Parathyroid adenoma (tissue), 2 donors: Measurements from ENCODE around the gene ASTN2.

Experiments used
- H2AFZ ChIP-seq: fragments of 300-600 bp; sonication (generic); one replicate; pipeline ENCODE4 v1.7.0; 2017; ENCODE audit warnings: antibody characterized with exemption, mild to moderate bottlenecking
- H3K27ac ChIP-seq: fragments of 300-600 bp; sonication (generic); one replicate; pipeline ENCODE4 v1.7.0; 2017
- H3K27me3 ChIP-seq: fragments of 300-600 bp; sonication (generic); one replicate; pipeline ENCODE4 v1.7.0; 2017; ENCODE audit warnings: low read length; ENCODE audit not compliant: control insufficient read depth, insufficient read depth
- H3K36me3 ChIP-seq: fragments of 300-600 bp; sonication (generic); one replicate; pipeline ENCODE4 v1.7.0; 2017; ENCODE audit warnings: low read length; ENCODE audit not compliant: control insufficient read depth, insufficient read depth
- H3K4me1 ChIP-seq: fragments of 300-600 bp; sonication (generic); one replicate; pipeline ENCODE4 v1.7.0; 2017; ENCODE audit warnings: control low read depth
- H3K4me2 ChIP-seq: fragments of 300-600 bp; sonication (generic); one replicate; pipeline ENCODE4 v1.7.0; 2017; ENCODE audit warnings: low read length
- H3K4me3 ChIP-seq: fragments of 300-600 bp; sonication (generic); one replicate; pipeline ENCODE4 v1.7.0; 2017; ENCODE audit warnings: low read depth, low read length
- H3K79me2 ChIP-seq: fragments of 300-600 bp; sonication (generic); one replicate; pipeline ENCODE4 v1.7.0; 2017; ENCODE audit warnings: control low read depth
- H3K9ac ChIP-seq: fragments of 300-600 bp; sonication (generic); one replicate; pipeline ENCODE4 v1.7.0; 2017; ENCODE audit warnings: mild to moderate bottlenecking
- H3K9me3 ChIP-seq: fragments of 300-600 bp; sonication (generic); one replicate; pipeline ENCODE4 v1.7.0; 2017; ENCODE audit warnings: low read length; ENCODE audit not compliant: control insufficient read depth
- TF ChIP-seq, protein P1 (sequence below): fragments of 300-600 bp; sonication (generic); IDR thresholded peaks from one replicate; pipeline ENCODE4 v1.7.0; 2017; ENCODE audit warnings: antibody characterized with exemption, mild to moderate bottlenecking
- donor health status: primary hyperparathyroidism.

ASTN2 gene, protein sequence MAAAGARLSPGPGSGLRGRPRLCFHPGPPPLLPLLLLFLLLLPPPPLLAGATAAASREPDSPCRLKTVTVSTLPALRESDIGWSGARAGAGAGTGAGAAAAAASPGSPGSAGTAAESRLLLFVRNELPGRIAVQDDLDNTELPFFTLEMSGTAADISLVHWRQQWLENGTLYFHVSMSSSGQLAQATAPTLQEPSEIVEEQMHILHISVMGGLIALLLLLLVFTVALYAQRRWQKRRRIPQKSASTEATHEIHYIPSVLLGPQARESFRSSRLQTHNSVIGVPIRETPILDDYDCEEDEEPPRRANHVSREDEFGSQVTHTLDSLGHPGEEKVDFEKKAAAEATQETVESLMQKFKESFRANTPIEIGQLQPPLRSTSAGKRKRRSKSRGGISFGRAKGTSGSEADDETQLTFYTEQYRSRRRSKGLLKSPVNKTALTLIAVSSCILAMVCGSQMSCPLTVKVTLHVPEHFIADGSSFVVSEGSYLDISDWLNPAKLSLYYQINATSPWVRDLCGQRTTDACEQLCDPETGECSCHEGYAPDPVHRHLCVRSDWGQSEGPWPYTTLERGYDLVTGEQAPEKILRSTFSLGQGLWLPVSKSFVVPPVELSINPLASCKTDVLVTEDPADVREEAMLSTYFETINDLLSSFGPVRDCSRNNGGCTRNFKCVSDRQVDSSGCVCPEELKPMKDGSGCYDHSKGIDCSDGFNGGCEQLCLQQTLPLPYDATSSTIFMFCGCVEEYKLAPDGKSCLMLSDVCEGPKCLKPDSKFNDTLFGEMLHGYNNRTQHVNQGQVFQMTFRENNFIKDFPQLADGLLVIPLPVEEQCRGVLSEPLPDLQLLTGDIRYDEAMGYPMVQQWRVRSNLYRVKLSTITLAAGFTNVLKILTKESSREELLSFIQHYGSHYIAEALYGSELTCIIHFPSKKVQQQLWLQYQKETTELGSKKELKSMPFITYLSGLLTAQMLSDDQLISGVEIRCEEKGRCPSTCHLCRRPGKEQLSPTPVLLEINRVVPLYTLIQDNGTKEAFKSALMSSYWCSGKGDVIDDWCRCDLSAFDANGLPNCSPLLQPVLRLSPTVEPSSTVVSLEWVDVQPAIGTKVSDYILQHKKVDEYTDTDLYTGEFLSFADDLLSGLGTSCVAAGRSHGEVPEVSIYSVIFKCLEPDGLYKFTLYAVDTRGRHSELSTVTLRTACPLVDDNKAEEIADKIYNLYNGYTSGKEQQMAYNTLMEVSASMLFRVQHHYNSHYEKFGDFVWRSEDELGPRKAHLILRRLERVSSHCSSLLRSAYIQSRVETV (N-terminal part only)

DNA sequence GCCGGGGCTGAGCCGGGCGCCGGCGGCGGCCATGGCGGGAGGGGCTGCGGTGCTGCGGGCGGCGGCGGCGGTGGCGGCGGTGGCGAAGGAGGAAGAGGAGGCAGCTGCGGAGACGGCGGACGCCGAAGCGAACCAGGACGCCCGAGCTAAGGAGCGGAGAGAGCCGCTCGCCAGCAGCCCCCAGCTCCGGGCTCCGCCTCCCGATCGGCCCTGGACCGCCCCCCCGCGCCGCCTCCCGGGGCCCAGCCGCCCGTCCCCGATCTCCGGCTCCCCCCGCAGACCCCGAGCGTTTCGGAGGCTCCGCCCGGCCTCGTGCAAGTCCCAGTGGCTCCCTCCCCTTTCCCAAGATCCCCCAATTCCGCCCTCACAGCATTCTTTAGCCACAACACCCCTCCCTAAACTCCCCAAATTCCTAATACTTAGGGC lies at the start of gene ASTN2:
TSS of gene ASTN2 (minus strand) at position 152 of the 426 bp plus-strand sequence. CDS start at position 33, 119 bp downstream.
- H3K4me2 ChIP-seq = peak within 1 kb of the TSS; percentile 78
- peak within 1 kb of the TSS; percentile 29 for H3K4me3 ChIP-seq
- no peak within 1 kb of the TSS for H3K9ac ChIP-seq
- H2AFZ ChIP-seq = peak within 1 kb of the TSS; percentile 53
- H3K4me1 ChIP-seq = no peaks in the 10 kb centered on the region
- no peaks in the 10 kb centered on the region for H3K9me3 ChIP-seq
- TF ChIP-seq, protein P1, sequence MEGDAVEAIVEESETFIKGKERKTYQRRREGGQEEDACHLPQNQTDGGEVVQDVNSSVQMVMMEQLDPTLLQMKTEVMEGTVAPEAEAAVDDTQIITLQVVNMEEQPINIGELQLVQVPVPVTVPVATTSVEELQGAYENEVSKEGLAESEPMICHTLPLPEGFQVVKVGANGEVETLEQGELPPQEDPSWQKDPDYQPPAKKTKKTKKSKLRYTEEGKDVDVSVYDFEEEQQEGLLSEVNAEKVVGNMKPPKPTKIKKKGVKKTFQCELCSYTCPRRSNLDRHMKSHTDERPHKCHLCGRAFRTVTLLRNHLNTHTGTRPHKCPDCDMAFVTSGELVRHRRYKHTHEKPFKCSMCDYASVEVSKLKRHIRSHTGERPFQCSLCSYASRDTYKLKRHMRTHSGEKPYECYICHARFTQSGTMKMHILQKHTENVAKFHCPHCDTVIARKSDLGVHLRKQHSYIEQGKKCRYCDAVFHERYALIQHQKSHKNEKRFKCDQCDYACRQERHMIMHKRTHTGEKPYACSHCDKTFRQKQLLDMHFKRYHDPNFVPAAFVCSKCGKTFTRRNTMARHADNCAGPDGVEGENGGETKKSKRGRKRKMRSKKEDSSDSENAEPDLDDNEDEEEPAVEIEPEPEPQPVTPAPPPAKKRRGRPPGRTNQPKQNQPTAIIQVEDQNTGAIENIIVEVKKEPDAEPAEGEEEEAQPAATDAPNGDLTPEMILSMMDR = no peak
- no peaks in the 10 kb centered on the region for H3K79me2 ChIP-seq
- no peaks in the 10 kb centered on the region for H3K27me3 ChIP-seq
- no peaks in the 10 kb centered on the region for H3K36me3 ChIP-seq
- no peak within 1 kb of the TSS for H3K27ac ChIP-seq

DNA sequence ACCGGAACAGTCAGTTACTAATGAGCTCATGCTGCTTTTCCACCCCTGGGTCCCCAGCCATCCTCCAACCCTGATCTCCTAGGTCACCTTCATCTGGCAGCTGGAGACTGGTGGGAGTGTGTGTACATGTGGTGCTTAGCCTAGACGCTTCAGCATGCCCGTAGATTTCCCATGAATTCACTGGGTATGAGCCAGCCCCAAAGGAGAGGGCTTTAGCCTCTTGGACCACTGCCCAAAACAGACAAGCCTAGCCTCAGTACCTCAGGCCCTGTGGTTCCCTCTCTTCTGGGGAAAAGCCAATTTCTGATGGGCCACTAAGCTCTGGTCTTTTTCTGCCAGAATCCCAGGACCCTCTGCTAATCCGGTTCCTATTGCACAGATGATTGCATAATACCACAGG lies 48.0 kb upstream of the ASTN2 start:
- no peaks in the 10 kb centered on the region for H3K4me1 ChIP-seq
- no peaks in the 10 kb centered on the region for H3K9me3 ChIP-seq
- no peaks in the 10 kb centered on the region for H3K27me3 ChIP-seq
- H3K4me2 ChIP-seq = no peak overlapping the region
- no peak overlapping the region for H3K27ac ChIP-seq
- no peak overlapping the region for H3K4me3 ChIP-seq
- no peak overlapping the region for H2AFZ ChIP-seq
- H3K36me3 ChIP-seq = no peaks in the 10 kb centered on the region
- H3K79me2 ChIP-seq = no peaks in the 10 kb centered on the region
- H3K9ac ChIP-seq = no peak overlapping the region
- TF ChIP-seq, protein P1 = no peak

DNA sequence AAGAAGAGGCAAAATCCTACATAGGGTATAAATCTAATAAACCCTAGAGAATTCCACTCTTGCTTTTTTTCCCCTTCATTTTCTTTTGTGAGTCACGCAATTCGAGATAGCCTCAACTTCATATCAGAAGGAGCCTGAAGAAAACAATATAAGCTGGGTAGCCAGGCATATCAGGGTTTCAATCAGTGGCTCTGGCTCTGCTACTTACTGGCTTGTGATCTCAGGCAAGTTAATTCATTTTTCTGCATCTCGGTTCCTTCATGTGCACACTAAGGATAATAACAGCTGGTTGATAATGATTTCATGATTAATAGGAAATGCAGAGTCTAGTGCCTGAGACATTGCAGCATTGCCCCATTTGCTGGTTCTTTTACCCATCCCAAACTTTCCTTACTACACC lies 46.5 kb upstream of the ASTN2 start:
- H3K4me2 ChIP-seq = no peak overlapping the region
- no peaks in the 10 kb centered on the region for H3K79me2 ChIP-seq
- H3K4me1 ChIP-seq = no peaks in the 10 kb centered on the region
- no peak overlapping the region for H3K27ac ChIP-seq
- H3K27me3 ChIP-seq = no peaks in the 10 kb centered on the region
- no peak overlapping the region for H2AFZ ChIP-seq
- no peaks in the 10 kb centered on the region for H3K9me3 ChIP-seq
- H3K4me3 ChIP-seq = no peak overlapping the region
- no peak overlapping the region for H3K9ac ChIP-seq
- TF ChIP-seq, protein P1 = no peak
- no peaks in the 10 kb centered on the region for H3K36me3 ChIP-seq

DNA sequence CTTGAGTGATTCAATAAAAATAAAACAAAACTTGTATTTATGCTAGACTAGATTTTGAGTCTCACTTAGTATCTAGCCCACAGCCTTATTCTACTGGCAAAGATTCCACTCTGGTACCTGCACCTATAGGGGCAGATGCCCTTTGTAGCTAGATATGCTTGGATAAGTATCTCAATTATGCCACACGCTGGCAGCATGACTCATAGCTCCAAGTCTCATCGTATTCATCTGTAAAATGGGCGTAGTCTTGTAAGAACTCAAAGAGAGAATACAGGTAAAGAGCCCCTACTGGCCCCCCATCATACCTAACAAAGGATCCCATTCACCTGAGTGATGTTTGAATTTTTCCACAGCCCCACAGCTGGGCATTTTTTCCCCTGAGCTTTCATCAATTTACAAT lies 45.9 kb upstream of the ASTN2 start:
- Histone ChIP-seq H3K27ac (no peak overlapping the region), H3K4me2 (no peak overlapping the region), H3K4me3 (no peak overlapping the region), H3K9me3 (no peaks in the 10 kb centered on the region), H3K4me1 (no peaks in the 10 kb centered on the region), H3K27me3 (no peaks in the 10 kb centered on the region), H3K36me3 (no peaks in the 10 kb centered on the region), H3K79me2 (no peaks in the 10 kb centered on the region), H2AFZ (no peak overlapping the region), H3K9ac (no peak overlapping the region)
- TF ChIP-seq, protein P1 = no peak
